OCI-LY1 (cell line): ENCODE measurements around the gene PRKCB.

Source experiments
- H2AFZ ChIP-seq: fragments of 200-600 bp; sonication (generic), shearing (Covaris generic); 2 replicates; pipeline ENCODE4 v1.6.0; 2014; ENCODE audit warnings: antibody characterized with exemption, mild to moderate bottlenecking, low read length
- H3F3A ChIP-seq: fragments of 200-600 bp; sonication (generic), shearing (Covaris generic); 2 replicates; pipeline ENCODE4 v1.6.0; 2014; ENCODE audit warnings: mild to moderate bottlenecking, antibody characterized with exemption, low read length, moderate library complexity; ENCODE audit not compliant: insufficient read depth
- H3K27ac ChIP-seq: fragments of 200-600 bp; sonication (generic); 2 replicates; pipeline ENCODE4 v1.5.1; 2014; ENCODE audit warnings: low read length, mixed run types, mild to moderate bottlenecking, low read depth; ENCODE audit not compliant: poor library complexity, severe bottlenecking
- H3K27me3 ChIP-seq: fragments of 200-600 bp; sonication (generic); 2 replicates; pipeline ENCODE4 v1.6.0; 2014; ENCODE audit warnings: antibody characterized with exemption, mild to moderate bottlenecking, low read length, moderate library complexity; ENCODE audit not compliant: insufficient read depth
- H3K36me3 ChIP-seq: fragments of 200-600 bp; sonication (generic); 2 replicates; pipeline ENCODE4 v1.6.1; 2014; ENCODE audit warnings: mild to moderate bottlenecking, antibody characterized with exemption, low read length, moderate library complexity, mixed read lengths; ENCODE audit not compliant: insufficient read depth
- H3K4me1 ChIP-seq: fragments of 200-600 bp; sonication (generic); 2 replicates; pipeline ENCODE4 v1.5.1; 2014; ENCODE audit warnings: mild to moderate bottlenecking, low read length, moderate library complexity; ENCODE audit not compliant: insufficient read depth, severe bottlenecking
- H3K4me2 ChIP-seq: fragments of 200-600 bp; sonication (generic), shearing (Covaris generic); 2 replicates; pipeline ENCODE4 v1.6.1; 2014; ENCODE audit warnings: low read length
- H3K4me3 ChIP-seq: fragments of 200-600 bp; sonication (generic); 2 replicates; pipeline ENCODE4 v1.5.1; 2014; ENCODE audit warnings: low read length, low read depth, mild to moderate bottlenecking, mixed read lengths; ENCODE audit not compliant: poor library complexity, severe bottlenecking
- H3K79me2 ChIP-seq: fragments of 200-600 bp; shearing (Covaris generic); 2 replicates; pipeline ENCODE4 v1.6.1; 2016; ENCODE audit warnings: mixed run types, low read length, mixed read lengths; ENCODE audit not compliant: insufficient read depth
- H3K9ac ChIP-seq: fragments of 200-600 bp; sonication (generic), shearing (Covaris generic); 2 replicates; pipeline ENCODE4 v1.6.1; 2014; ENCODE audit warnings: mild to moderate bottlenecking, low read length, mixed read lengths
- H3K9me2 ChIP-seq: fragments of 200-600 bp; sonication (generic), shearing (Covaris generic); 2 replicates; pipeline ENCODE4 v1.6.1; 2014; ENCODE audit warnings: low read depth, mild to moderate bottlenecking, low read length, mixed read lengths
- H3K9me3 ChIP-seq: fragments of 200-600 bp; shearing (Covaris generic); 2 replicates; pipeline ENCODE4 v1.6.1; 2014; ENCODE audit warnings: low read length, mixed read lengths
- H4K20me1 ChIP-seq: fragments of 200-600 bp; sonication (generic), shearing (Covaris generic); 2 replicates; pipeline ENCODE4 v1.6.0; 2016; ENCODE audit warnings: mild to moderate bottlenecking, low read length; ENCODE audit not compliant: insufficient read depth
- CTCF ChIP-seq: fragments of 200-600 bp; sonication (generic), shearing (Covaris generic); IDR thresholded peaks from 2 replicates; pipeline ENCODE4 v1.5.1; 2017; ENCODE audit warnings: mild to moderate bottlenecking, antibody characterized with exemption, low read length, moderate library complexity, mixed read lengths
- EZH2 ChIP-seq: fragments of 200-600 bp; sonication (generic), shearing (Covaris generic); IDR thresholded peaks from 2 replicates; pipeline ENCODE4 v1.8.0; 2017; ENCODE audit warnings: borderline replicate concordance, mixed run types, mild to moderate bottlenecking, antibody characterized with exemption, low read length, moderate library complexity, mixed read lengths

PRKCB gene

DNA sequence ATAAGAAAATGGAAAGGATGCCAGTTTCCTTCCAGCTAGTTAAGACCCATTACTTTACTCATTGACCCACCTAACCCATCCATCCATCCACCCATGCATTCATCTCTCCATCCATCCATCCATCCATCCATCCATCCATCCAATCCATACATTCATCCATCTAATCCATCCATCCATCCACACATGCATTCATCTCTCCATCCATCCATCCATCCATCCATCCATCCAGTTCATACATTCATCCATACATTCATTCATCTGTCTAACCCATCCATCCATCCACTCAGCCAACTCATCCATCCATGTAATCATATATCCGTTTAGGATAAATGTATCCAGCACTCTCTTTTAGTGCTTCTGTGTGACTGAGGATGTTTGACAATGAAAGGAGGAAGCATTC, 241.5 kb downstream of the PRKCB start:
- Histone ChIP-seq H3K27me3 (no peaks in the 10 kb centered on the region), H3K4me1 (peaks cover 24% of the 10 kb centered on the region), H3K27ac (no peak overlapping the region), H3K79me2 (no peaks in the 10 kb centered on the region), H2AFZ (no peak overlapping the region), H4K20me1 (no peaks in the 10 kb centered on the region), H3K9me2 (no peaks in the 10 kb centered on the region), H3K4me2 (no peak overlapping the region), H3F3A (no peaks in the 10 kb centered on the region), H3K9me3 (no peaks in the 10 kb centered on the region), H3K9ac (no peak overlapping the region), H3K4me3 (no peak overlapping the region), H3K36me3 (no peaks in the 10 kb centered on the region)
- TF ChIP-seq CTCF (no peak), EZH2 (no peak)

DNA sequence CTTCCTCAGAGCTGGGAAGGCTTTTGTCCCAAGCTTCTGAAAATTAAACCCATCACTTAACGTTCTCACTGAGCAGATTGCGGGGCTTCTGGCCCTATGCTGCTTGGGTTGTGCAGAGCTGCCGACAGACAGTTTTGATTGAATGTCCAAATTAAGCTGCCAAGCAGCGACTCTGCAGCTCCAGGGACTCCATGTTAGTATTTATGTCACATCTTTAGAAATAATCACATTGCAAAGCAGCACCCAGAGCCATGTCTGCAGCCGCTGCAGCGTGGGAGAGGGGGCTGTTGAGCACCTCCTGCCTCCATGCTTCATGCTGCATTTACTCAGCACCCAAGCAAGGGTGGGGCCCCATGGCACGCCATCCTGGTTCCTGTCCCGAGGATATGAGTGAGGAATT, 242.2 kb downstream of the PRKCB start:
- no peaks in the 10 kb centered on the region for H3K27me3 ChIP-seq
- H3K4me3 ChIP-seq, result no peak overlapping the region
- TF ChIP-seq CTCF (no peak), EZH2 (no peak)
- H3K4me2 ChIP-seq, result no peak overlapping the region
- no peaks in the 10 kb centered on the region for H3K36me3 ChIP-seq
- H3K9me3 ChIP-seq, result no peaks in the 10 kb centered on the region
- no peaks in the 10 kb centered on the region for H3K9me2 ChIP-seq
- H3K79me2 ChIP-seq, result no peaks in the 10 kb centered on the region
- H3K9ac ChIP-seq, result no peak overlapping the region
- no peaks in the 10 kb centered on the region for H3F3A ChIP-seq
- H3K4me1 ChIP-seq, result peaks cover 17% of the 10 kb centered on the region
- no peak overlapping the region for H2AFZ ChIP-seq
- no peak overlapping the region for H3K27ac ChIP-seq
- no peaks in the 10 kb centered on the region for H4K20me1 ChIP-seq

- Histone ChIP-seq H3K4me3 (no peak overlapping the region), H3K79me2 (no peaks in the 10 kb centered on the region), H3F3A (no peaks in the 10 kb centered on the region), H3K9me2 (no peaks in the 10 kb centered on the region), H3K36me3 (no peaks in the 10 kb centered on the region), H4K20me1 (no peaks in the 10 kb centered on the region), H3K9me3 (no peaks in the 10 kb centered on the region), H3K27me3 (no peaks in the 10 kb centered on the region), H2AFZ (no peak overlapping the region), H3K9ac (no peak overlapping the region), H3K27ac (no peak overlapping the region), H3K4me2 (no peak overlapping the region), H3K4me1 (no peaks in the 10 kb centered on the region)
- TF ChIP-seq CTCF, result no peak
- TF ChIP-seq EZH2, result no peak
Measured at GRCh38 chr16:24085666-24086065, 249.9 kb downstream of the PRKCB start.
